Left lung (tissue), 10 donors: ENCODE results near the gene S1PR3. TPM values are rescaled to one million over a fixed set of nuclear protein-coding genes. Genes with fewer than 3 reads are reported as not detected.
A peak's percentile ranks its signal among the peaks of the same experiment; 100 is the strongest.

Experiments used
- ATAC-seq: fragments of 200-7000 bp; cut with Tn5 transposase; one replicate; pipeline ENCODE4 v1.9.1; 2020; ENCODE audit warnings: moderate library complexity
- DNase-seq, 4 donors: peaks; one replicate each; pipeline ENCODE4 v3.0.0-alpha.2; 2013 to 2020
- H3K27ac ChIP-seq, 2 donors: fragments of 200-600 bp; sonication (generic) in 1 of 2; one replicate each; pipeline versions ENCODE4 v1.5.0 to v1.8.0; 2020 to 2021
- H3K27me3 ChIP-seq, 2 donors: fragments of 200-600 bp; sonication (generic) in 1 of 2; one replicate each; pipeline versions ENCODE4 v1.5.0 to v1.8.0; 2020 to 2021
- H3K36me3 ChIP-seq, 2 donors: fragments of 200-600 bp; sonication (generic) in 1 of 2; one replicate each; pipeline versions ENCODE4 v1.5.0 to v1.8.0; 2020 to 2021
- H3K4me1 ChIP-seq, 2 donors: fragments of 200-600 bp; one replicate each; pipeline ENCODE4 v1.8.0; 2021
- H3K4me3 ChIP-seq, 2 donors: fragments of 200-600 bp; sonication (generic) in 1 of 2; one replicate each; pipeline versions ENCODE4 v1.5.0 to v1.8.0; 2020 to 2021; ENCODE audit warnings: mild to moderate bottlenecking in 1 of 2
- H3K9me3 ChIP-seq, 2 donors: fragments of 200-600 bp; sonication (generic) in 1 of 2; one replicate each; pipeline versions ENCODE4 v1.5.0 to v1.8.0; 2020 to 2021
- intact Hi-C, 2 donors: fragments of 100-400 bp; cut with DNase I; formaldehyde crosslinking; loops; one replicate each; pipeline versions ENCODE4 v1.11.2 to v1.14.2; 2022
- polyA plus RNA-seq, 6 donors: library from polyadenylated mRNA; unstranded; fragments of 120-200 nt; gene quantifications; one replicate each; pipeline ENCODE4 v1.2.1, GENCODE V29; 2013; ENCODE audit not compliant: insufficient read length in 6 of 6
- total RNA-seq, 2 donors: library from RNA; stranded (reverse); fragmentation: NEBNext Ultra II Directional; extraction: Animal tissue kit (Norgen Biotek cat#: 25700); gene quantifications; one replicate each; pipeline ENCODE4 v1.2.1, GENCODE V29; 2021
- TF ChIP-seq, protein P1 (sequence below), 2 donors: fragments of 200-600 bp; sonication (generic) in 1 of 2; IDR thresholded peaks; one replicate each; pipeline versions ENCODE4 v1.5.0 to v1.8.0; 2021; ENCODE audit warnings: antibody characterized with exemption in 2 of 2
- donor health status: DM: no; HTN: yes; CAD: no.
- donor health status: DM: no; HTN: no; CAD: no.

The S1PR3 gene
- total and polyA plus RNA-seq, 8 donors, result 6.9 to 113 (median 82.0) TPM

DNA sequence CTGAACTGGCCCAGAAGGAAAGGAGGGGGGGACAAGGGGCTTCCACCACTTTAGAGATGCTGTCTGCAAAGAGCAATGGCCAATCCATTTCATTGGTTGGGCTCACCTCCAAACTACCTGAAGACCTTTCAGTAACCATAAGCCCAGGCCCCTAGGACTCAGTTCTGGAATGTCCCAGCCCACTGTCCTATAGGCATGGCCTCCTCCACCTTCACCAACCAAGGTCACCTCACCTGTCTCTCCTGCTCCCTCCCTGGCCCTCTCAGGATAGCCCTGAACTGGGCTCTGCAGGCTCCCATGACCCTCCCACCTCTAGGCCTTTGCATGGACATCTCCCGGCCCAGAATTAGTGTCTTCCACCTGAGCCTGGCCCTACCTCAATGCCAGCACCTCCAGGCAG is 22.4 kb downstream of the S1PR3 start:
- no peaks in the 10 kb centered on the region for H3K27me3 ChIP-seq
- TF ChIP-seq, protein P1, sequence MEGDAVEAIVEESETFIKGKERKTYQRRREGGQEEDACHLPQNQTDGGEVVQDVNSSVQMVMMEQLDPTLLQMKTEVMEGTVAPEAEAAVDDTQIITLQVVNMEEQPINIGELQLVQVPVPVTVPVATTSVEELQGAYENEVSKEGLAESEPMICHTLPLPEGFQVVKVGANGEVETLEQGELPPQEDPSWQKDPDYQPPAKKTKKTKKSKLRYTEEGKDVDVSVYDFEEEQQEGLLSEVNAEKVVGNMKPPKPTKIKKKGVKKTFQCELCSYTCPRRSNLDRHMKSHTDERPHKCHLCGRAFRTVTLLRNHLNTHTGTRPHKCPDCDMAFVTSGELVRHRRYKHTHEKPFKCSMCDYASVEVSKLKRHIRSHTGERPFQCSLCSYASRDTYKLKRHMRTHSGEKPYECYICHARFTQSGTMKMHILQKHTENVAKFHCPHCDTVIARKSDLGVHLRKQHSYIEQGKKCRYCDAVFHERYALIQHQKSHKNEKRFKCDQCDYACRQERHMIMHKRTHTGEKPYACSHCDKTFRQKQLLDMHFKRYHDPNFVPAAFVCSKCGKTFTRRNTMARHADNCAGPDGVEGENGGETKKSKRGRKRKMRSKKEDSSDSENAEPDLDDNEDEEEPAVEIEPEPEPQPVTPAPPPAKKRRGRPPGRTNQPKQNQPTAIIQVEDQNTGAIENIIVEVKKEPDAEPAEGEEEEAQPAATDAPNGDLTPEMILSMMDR (IDR thresholded peaks at IDR 0.05), result no peak
- no peak for DNase-seq
- no peak for ATAC-seq
- no peak overlapping the region for H3K4me3 ChIP-seq
- intact Hi-C loops, result no loop called here
- H3K4me1 ChIP-seq, result no peaks in the 10 kb centered on the region
- H3K27ac ChIP-seq, result no peak overlapping the region
- no peaks in the 10 kb centered on the region for H3K36me3 ChIP-seq
- H3K9me3 ChIP-seq, result no peaks in the 10 kb centered on the region

DNA sequence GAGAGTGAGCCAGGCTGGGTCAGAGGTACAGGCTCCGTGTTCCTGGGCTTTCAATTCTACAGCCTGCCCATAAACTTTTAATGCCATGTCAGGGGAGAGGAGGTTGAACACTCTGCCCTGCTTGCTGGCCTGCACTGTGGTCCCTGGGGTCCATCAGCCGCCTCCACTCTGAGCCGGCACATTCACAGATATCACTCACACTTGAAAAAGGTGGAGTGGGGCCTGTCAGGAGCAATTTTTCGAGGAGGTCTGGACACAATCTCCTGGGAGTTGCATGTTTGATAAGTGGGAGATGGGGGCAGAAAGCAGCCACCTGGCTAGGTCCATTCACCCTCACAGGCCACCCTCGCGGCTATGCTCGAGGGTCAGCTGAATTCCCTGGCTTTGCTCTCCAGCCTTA is 22.9 kb downstream of the S1PR3 start:
- H3K36me3 ChIP-seq, result no peaks in the 10 kb centered on the region
- no peaks in the 10 kb centered on the region for H3K27me3 ChIP-seq
- ATAC-seq, result no peak
- no peaks in the 10 kb centered on the region for H3K9me3 ChIP-seq
- no peaks in the 10 kb centered on the region for H3K4me1 ChIP-seq
- intact Hi-C loops, result no loop called here
- H3K4me3 ChIP-seq, result no peak overlapping the region
- TF ChIP-seq, protein P1 (IDR thresholded peaks at IDR 0.05), result no peak
- DNase-seq, result no peak
- H3K27ac ChIP-seq, result no peak overlapping the region

DNA sequence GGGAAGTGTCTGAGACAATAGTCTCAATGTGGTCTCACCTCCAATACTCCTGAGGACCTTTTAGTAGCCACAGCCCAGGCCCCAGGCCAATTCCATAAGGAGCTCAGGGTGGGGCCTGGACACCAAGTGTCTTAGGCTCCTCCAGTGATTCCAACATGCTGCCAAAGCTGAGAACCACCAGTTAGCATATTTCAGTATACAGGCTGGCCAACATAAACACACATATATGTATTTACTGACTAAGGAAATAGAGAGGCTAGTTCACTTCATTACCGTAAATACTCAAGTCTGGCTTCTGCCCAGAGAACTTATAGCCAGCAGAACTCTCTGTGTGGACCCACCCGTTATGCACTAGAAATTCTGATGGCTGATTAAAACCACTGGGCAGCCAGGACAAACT is 24.1 kb downstream of the S1PR3 start:
- Histone ChIP-seq H3K4me3 (no peak overlapping the region), H3K9me3 (no peaks in the 10 kb centered on the region), H3K4me1 (no peaks in the 10 kb centered on the region), H3K27me3 (no peaks in the 10 kb centered on the region), H3K36me3 (no peaks in the 10 kb centered on the region), H3K27ac (no peak overlapping the region)
- TF ChIP-seq, protein P1 (IDR thresholded peaks at IDR 0.05), result no peak
- ATAC-seq, result no peak
- intact Hi-C loops, result no loop called here
- no peak for DNase-seq

DNA sequence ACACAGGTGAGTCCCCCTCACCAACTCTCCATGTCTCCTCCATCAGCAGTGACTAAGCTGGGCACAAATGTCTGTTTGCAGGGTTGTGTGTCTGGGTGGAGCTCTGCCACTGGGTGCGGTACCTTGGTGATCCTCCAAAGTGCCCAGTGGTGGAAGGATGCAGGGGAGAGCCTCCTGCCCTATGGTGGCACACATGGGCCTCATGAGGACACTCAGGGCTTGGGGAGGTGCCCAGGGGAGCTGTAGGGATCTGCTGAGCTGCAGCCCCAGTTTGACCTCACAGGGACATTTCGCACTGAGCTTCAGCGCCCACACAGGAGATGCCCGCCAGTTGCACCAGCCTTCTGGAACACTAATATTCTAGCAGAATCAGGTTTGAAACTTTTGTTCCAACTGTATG is 29.5 kb downstream of the S1PR3 start:
- peaks cover 27 to 30% of the 10 kb centered on the region in 2 donors for H3K4me1 ChIP-seq
- peak in 1 of 4 donors; percentile 34 for DNase-seq
- no peak for ATAC-seq
- intact Hi-C loops, result no loop called here
- peak overlapping the region; percentile 70 to 84 for H3K27ac ChIP-seq
- no peak overlapping the region for H3K4me3 ChIP-seq
- TF ChIP-seq, protein P1 (IDR thresholded peaks at IDR 0.05), result no peak
- no peaks in the 10 kb centered on the region for H3K27me3 ChIP-seq
- H3K36me3 ChIP-seq, result no peaks in the 10 kb centered on the region
- H3K9me3 ChIP-seq, result no peaks in the 10 kb centered on the region

DNA sequence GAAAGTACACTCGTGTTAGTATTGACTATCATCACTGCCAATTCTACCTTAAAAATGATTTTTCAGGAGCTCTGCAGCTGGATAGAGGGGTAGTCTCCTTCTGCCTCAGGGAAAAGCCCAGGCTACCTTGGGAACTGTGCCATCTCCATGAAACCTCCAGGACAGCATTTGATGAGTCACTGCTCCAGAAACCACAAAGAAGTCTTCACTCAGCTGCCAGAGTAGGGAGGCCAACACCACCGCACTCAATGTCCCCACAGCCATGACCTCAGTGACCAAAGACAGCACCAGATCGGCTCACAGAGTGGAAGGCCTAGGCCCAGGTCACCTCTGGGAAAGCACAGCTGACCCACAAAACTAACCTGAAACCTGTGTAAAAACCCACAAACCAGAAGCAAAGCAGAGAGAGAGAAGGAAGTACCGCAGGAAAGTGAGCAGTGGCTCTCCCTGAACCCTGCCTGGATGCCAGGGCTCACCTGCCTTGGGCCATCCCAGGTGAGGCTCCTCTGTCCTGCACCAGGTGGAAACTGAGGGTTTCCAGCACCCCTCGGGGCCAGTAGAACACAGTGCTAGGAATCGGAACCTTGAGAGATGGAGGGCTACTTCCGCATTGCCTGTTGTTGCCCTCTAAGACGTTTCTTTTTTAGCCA is 30.0 kb downstream of the S1PR3 start:
- intact Hi-C loops, result no loop called here
- Histone ChIP-seq H3K27me3 (no peaks in the 10 kb centered on the region), H3K4me1 (peaks cover 28 to 30% of the 10 kb centered on the region in 2 donors), H3K4me3 (no peak overlapping the region), H3K36me3 (no peaks in the 10 kb centered on the region), H3K27ac (peak overlapping the region; percentile 70 to 84), H3K9me3 (no peaks in the 10 kb centered on the region)
- peak; percentile 46 for ATAC-seq
- TF ChIP-seq, protein P1 (IDR thresholded peaks at IDR 0.05), result no peak
- peak in 2 of 4 donors; percentile 54 to 55 for DNase-seq
